Skin epidermis (tissue), 12 donors: Measurements from ENCODE around the gene ARRB1.
"Not testable (repeated sequence)": the region's sequence is repeated elsewhere in the genome, so short reads cannot be mapped to it uniquely, and the experiment has no call there.

Experiments
- H3K27ac ChIP-seq, 21 experiments: fragments of 200-600 bp; sonication (generic) in 11 of 21; one replicate each; pipeline ENCODE4 v1.5.0; 2020; ENCODE audit warnings: mild to moderate bottlenecking in 3 of 21, inconsistent platforms in 2 of 21, moderate library complexity in 2 of 21
- H3K4me3 ChIP-seq, 7 experiments: fragments of 200-600 bp; sonication (generic) in 2 of 7; one replicate each; pipeline ENCODE4 v1.5.0; 2020; ENCODE audit warnings: inconsistent platforms in 2 of 7, mild to moderate bottlenecking in 2 of 7, moderate library complexity in 1 of 7

The ARRB1 gene

DNA sequence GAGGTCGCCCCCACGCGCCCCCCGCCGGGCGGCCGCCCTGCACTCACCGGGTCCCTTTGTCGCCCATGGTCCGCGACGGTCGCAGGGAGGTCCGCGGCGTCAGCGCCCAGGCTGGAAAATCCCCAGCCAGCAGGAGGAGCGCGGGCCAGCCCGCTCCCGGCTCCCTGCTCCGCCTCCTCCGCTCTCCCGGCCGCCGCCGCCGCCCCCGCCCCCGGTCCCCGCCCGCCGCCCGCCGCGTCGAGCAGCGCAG lies at the start of gene ARRB1:
Gene ARRB1, minus strand, starts transcription at position 121 of the 250 bp plus-strand sequence. Its CDS starts 54 bp downstream, at position 67.
- Histone ChIP-seq H3K27ac (peak within 1 kb of the TSS; percentile 74 to 96 (median 91)), H3K4me3 (peak within 1 kb of the TSS; percentile 46 to 76 (median 64))

DNA sequence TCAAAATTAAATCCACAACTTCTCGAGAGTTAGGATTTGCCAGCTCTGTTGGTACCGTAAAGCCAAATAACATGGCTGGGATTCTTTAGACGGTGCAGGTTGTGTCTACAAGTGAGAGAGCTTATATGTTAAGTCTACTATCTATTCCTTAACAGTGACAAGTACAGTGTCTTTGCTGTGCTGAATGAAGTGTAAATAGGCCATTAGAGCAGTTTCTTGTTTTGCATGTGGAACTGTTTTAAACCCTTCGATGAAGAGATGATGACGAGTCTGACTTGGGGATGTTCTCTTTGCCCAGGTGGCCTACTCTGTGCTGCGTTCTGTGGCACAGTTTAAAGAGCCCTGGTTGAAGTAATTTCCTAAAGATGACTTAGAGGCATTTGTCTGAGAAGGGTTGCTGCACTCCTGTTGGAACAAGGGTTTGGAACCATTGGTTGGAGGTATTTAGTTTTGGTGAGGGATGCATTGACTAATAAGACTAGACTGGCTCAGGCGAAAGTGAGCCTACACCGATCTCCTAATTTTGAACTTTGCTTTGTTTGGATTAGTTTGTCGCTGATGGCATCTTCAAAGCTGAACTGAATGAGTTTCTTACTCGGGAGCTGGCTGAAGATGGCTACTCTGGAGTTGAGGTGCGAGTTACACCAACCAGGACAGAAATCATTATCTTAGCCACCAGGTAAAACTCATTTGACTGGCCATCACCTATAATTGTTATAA lies 48.8 kb upstream of the ARRB1 start:
- H3K27ac ChIP-seq = peak overlapping the region; percentile 80 to 99 (median 96)

DNA sequence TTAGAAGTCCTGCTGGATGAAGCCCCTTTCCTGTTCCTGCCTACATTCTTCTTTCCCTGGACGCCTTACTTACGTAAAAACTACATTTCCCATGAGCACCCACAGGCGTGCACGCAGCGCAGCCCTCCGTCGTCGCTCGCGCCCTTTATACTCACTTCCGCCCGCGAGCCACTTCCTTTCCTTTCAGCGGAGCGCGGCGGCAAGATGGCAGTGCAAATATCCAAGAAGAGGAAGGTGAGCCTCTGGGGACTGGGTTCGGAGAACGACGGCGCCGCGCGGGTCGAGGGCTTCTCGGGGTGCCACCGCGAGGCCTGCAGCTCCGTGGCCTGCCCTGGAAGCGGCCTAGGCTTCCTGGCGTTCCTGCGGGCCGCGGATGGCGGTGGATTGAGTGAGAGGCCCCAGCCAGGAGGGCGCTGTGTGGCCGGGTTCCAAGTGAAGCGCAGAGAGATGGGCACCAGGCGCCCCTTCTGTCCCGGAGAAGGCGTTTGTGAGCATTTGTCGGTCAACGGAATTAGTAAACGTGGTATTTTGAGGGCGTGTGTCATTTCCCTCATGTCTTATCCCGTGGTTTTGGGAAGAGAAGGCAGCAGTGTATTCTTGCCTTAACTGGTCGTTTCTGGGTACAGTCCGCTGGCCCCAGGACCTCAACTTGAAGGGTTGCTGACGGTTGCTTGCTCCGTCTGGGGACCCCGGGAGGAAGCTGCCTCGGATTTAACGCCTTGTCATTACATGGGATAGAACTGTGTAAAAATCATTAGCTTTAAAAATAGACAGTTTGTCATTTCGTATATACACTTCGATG lies 48.1 kb upstream of the ARRB1 start, which contains the start of gene RPS3:
Gene RPS3, plus strand, starts transcription at position 175 of the 802 bp plus-strand sequence. Its CDS starts 30 bp downstream, at position 205.
- H3K27ac ChIP-seq = peak within 1 kb of the TSS; percentile 80 to 99 (median 96)
- H3K4me3 ChIP-seq = peak within 1 kb of the TSS; percentile 59 to 95 (median 82)

More for the DNA sequence above, 48.8 kb upstream of the ARRB1 start:
- peak overlapping the region; percentile 59 to 95 (median 82) for H3K4me3 ChIP-seq

DNA sequence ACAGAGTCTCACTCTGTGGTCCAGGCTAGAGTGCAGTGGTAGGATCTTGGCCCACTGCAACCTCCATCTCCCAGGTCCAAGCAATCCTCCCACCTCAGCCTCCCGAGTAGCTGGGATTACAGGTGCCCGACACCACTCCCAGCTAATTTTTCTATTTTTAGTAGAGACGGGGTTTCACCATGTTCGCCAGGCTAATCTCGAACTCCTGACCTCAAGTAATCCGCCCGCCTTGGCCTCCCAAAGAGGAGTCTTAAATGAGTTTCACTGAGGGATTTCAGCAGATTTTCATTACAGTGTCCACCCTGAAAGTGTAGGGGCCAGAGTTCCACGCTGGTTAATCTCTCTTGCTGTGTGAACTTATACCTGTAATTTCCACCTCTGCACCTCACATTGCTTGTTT lies 47.4 kb upstream of the ARRB1 start:
- Histone ChIP-seq H3K27ac (peak overlapping the region in 3 of 21 experiments; percentile 83 to 96 (median 94)), H3K4me3 (no peak overlapping the region)

DNA sequence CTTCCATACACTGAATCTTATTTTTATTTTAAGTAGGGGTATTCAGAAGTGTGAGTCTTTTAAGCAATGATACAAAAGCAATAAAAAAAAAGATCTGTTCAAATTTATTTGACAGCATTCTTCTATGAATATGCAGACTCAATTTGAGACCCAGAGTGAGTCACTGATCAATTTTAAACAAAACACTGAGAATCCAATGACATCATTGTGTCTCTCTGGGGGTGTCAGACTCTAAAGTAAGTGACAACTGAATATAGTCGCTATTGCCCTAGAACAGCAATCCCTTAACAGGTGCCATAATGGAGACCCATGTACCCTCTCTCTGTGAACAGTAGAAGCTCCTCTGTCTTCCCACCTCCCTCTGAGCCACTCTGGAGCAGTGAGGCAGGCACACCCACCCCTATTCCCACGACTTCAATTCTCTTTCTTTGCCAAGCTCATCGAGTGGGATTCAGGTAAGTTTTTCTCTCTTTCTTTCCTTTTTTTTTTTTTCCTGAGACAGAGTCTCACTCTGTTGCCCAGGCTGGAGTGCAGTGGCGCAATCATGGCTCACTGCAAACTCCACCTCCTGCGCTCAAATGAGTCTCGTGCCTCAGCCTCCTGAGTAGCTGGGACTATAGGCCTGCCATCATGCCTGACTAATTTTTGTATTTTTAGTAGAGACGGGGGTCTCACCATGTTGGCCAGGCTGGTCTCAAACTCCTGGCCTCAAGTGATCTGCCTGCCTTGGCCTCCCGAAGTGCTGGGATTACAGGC lies 42.8 kb upstream of the ARRB1 start:
- H3K27ac ChIP-seq = no peak overlapping the region
- H3K4me3 ChIP-seq = no peak overlapping the region

DNA sequence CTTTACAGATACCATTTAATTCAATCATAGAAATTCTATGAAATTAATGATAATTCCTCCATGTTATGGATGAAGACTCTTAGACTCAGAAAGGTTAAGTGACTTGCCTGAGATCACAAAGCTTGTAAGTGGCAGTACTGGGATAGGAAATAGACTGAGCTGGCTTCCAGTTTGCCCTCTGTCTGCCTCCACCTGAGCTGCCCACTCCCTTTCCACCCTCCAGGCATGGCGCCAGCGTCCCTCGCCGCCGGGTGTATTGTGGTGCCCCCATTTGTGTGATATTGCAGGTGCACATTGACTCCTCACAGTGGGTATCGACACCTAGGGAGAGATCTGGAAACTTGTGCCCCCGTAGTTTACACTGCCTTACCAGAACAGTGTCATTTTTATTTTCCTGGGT lies 38.5 kb upstream of the ARRB1 start:
- Histone ChIP-seq H3K4me3 (no peak overlapping the region), H3K27ac (no peak overlapping the region)

DNA sequence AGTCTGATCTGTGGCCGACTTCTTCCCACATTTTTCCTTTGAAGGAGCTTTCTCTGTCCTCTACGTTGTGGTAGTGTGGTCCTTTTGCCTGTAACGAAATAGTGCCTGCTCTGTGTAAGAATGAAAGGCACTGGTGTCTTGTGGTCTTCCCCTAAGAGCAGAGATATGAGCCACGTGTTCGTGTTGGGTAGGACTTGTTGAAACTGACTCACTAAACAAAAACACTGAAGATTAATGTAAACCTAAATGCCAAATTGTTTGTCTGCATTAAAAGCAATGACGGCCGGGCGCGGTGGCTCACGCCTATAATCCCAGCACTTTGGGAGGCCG lies 37.8 kb upstream of the ARRB1 start:
- no peak overlapping the region for H3K4me3 ChIP-seq
- H3K27ac ChIP-seq = no peak overlapping the region

DNA sequence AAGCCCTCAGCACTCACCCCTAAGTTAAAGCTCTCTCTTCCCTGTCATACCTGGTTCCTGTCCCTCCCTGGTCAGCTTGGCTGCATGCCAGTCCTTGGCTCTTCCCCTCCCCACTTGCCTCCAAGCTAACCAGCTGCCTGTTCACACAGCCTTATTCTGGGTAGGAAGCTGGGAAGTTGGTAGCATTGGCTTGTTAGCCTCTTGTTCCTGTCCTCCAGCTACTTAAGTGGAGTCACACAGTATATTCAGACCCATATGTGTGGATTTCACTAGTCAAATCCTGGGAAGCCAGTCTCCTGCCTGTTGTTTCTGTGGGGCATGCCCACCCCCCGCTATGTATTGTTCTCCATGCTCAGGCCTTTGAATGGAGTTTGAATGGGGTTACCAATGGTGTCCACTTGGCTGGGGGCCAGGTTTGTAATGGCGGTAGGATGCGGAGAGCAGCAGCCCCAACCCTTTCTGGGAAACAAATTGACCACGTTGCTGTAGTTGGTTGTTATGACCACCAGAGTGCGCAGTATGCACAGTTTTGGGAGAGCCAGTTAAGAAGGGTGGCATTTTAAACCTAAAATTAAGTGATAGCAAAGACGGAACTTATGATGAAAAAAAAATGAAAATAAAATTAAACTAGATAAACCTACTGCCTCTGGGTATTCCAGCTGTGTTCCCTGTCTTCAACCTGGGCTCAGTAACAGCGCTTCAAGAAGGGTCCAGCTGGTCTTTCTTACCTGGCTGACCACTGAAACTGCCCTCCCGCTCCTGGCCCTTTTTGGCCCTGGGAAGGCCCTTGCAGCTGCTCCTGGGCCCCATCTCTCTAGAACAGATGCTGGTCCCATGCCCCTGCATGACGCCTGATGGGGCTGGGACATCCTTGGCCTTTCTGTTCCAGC lies 37.2 kb upstream of the ARRB1 start:
- no peak overlapping the region for H3K4me3 ChIP-seq
- peak overlapping the region in 3 of 21 experiments; percentile 19 to 47 (median 33) for H3K27ac ChIP-seq

DNA sequence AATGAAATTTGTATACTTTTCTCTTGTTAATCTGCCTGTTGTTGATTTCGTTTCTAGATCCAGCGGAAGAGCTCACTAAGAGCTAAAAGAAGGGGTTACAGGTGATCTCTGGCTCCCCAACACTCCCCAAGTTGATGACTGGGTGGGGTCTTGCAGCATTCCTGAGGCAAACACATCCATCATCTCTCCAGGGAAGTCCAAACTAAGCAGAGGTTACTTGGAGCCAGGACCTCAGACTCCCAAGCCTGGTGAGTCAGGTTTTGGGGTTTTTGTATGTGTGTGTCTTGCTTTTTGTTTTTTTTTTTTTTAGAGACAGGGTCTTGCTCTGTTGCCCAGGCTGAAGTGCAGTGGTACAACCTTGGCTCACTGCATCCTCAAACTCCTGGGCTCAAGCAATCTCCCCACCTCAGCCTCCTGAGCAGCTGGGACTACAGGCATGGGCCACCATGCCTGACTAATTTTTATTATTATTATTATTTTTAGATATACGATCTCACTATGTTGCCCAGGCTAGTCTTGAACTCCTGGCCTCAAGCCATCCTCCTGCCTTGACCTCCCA lies 36.4 kb upstream of the ARRB1 start:
- Histone ChIP-seq H3K4me3 (no peak overlapping the region), H3K27ac (peak overlapping the region in 3 of 21 experiments; percentile 3 to 33 (median 19))

DNA sequence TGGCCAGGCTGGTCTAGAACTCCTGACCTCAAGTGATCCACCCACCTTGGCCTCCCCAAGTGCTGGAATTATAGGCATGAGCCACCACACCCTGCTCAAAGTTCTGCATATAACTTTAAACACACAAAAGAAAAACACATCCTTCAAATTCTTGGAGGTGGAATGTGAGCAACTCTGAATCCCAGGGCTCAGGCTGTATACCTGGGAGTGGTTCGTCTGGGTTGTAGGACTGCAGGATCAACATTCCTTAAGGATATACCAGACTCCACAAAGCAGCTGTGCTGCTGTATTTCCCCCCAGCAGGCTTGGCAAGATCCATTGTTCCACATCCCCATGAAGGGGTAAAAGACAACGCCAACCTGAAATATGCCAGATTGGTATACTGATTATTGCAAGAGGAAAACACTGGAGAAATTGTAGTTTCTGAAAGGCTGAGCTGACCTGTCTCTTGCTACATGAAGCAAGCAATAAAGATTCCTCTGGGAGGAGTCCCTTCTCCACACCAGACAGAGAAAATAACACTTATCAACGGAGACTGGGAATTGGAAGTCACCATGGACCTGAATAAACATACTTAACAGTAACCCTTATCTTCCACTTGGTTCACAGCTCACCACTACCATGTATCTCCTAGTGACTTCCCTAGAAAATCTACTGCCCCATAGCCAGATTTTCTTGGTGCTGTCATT lies 35.6 kb upstream of the ARRB1 start:
- peak overlapping the region in 1 of 21 experiments; percentile 3 for H3K27ac ChIP-seq
- H3K4me3 ChIP-seq = no peak overlapping the region

DNA sequence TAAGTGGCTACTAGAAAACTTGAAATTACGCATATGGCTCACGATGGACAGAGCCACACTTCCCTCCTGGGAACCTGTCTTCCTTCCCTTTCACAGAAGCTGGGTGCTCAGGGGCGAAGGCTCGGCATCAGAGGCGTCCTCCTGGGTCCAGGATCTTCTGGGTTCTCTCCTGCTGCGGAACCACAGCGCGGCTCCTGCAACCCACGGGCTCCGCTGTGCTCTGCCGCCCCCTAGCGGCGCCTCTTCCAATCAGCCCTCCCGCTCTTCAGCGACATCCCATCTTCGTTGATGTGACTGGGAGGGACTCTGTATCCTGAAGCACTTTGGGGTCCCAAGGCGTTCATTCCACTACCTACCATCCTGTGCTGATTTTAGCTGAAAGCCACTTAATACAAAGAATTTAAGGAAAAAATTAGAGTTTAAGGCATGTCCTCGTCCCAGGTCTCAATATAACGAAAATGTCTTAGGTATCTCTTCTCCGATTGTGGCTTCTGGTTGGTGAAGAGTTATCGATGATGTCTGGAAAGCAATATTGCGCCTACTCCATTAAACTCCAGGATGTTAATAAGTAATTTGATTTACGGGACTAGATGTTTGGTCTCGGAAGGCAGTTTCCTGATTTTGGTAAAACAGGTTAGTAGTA lies 33.1 kb upstream of the ARRB1 start:
- Histone ChIP-seq H3K4me3 (no peak overlapping the region), H3K27ac (no peak overlapping the region)

DNA sequence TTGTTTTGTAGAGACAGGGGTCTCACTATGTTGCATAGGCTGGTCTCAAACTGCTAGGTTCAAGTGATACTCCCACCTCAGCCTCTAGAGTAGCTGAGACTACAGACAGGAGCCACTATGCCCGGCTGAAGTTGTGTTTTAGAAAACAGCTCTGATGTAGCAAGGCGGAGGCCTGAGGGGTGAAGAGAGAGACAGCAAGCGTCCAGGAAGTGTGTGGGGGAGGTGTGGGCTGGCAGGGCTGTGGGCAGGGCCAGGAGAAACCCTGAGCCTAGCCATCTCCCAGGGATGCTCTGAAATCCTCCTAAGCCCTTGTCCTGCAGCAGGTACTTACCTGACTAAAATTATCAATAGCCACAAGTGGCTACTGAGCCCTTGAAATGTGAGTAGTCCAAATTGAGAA lies 31.8 kb upstream of the ARRB1 start:
- Histone ChIP-seq H3K4me3 (no peak overlapping the region), H3K27ac (peak overlapping the region in 2 of 21 experiments; percentile 27 to 62)

DNA sequence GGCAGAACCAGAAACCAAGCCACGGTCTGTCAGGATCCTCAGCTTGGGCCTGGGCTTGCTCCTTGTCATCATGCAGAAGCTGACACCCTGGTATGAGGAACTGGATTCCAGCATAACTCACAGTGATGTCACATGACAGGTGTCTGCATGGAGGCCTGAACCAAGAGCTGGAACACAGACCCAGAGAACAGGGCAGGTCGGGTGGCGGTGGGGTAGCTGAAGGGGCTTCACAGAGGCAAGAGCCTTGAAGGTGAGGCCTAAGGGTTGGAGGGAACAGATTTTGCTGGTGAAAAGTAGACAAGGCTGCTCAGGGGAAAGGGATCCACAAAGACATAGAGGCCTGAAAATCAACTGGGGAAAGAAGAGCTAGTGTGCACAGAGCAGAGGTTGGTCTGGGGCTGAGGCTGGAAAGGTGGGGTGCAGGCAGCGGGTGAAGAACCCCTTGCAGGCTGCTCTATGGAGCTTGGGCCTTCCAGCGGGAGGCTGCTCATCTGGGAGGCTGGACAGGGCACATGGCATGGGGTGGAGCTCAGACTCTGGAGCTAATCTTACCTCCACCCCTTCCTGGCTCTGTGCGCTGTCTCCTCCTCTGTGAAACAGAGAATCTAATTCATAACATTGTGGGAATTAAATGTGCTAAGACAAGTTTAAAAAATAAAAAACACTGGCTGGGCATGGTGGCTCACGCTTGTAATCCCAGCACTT lies 29.4 kb upstream of the ARRB1 start:
- no peak overlapping the region for H3K4me3 ChIP-seq
- H3K27ac ChIP-seq = peak overlapping the region in 5 of 21 experiments; percentile 0 to 55 (median 12)

DNA sequence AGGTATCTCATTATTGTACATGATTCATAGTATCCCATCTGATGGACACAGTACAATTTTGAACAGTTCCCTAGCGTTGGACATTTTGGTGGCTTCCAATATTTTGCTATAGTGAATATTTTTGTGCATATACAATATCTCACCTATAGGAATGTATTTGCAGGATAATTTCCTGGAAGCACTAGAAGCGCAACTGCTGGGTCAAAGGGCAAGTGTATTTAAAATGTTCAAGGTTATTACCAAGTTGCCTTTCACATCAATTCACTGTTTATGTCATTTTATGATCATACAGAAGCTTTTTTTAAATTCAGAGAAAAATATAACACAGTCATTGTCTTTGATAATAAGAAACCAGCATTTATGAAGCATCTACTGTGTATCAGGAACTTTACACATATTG lies 28.8 kb upstream of the ARRB1 start:
- Histone ChIP-seq H3K4me3 (no peak overlapping the region), H3K27ac (peak overlapping the region in 4 of 21 experiments; percentile 0 to 55 (median 12))

DNA sequence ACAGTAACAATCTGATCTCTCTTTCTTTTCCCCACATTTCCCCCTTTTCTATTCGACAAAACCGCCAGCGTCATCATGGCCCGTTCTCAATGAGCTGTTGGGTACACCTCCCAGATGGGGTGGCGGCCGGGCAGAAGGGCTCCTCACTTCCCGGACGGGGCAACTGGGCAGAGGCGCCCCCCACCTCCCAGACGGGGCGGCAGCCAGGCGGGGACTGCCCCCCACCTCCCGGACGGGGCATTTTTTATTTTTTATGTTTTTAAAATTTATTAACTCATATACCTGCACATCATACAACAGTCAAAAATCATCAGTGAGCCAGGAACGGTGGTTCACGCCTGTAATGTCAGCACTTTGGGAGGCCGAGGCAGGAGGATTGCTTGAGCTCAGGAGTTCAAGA lies 27.3 kb upstream of the ARRB1 start:
- H3K27ac ChIP-seq, H3K4me3 ChIP-seq: not testable (repeated sequence)

DNA sequence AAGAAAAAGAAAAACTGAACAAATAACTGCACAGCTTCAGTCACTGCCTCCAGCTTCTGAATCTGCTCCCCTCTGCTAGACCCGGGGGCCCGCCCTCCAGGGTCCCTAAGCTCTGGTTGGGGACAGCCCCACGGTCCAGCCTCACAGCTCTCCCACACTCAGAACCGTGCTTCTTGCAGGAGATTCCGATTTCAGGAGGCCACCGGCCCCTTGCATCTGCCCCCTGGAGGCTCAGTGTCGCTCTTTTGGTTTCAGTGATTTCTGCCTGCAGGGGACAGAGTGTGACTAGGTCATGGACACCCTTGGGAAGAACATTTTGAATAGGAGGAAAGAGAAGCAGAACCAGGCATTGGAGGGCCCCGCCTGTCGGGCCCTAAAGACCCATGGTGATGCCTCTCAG lies 24.7 kb upstream of the ARRB1 start:
- H3K27ac ChIP-seq = no peak overlapping the region
- H3K4me3 ChIP-seq = no peak overlapping the region

DNA sequence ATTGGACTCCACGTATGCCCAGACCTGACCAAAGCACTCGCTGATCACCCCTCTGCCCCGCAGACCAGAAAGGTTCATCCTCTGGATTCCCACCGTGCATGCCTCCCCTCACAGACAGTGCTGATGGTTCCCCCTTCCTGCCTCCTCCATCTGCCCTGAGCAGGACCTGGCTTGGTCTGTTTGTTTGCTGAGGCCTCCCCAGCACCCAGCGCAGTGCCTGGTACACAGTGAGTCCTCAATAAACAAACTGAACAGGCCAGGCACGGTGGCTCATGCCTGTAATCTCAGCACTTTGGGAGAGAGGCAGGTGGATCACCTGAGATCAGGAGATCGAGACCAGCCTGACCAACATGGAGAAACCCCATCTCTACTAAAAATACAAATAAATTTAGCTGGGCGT lies 24.2 kb upstream of the ARRB1 start:
- Histone ChIP-seq H3K4me3 (no peak overlapping the region), H3K27ac (no peak overlapping the region)

DNA sequence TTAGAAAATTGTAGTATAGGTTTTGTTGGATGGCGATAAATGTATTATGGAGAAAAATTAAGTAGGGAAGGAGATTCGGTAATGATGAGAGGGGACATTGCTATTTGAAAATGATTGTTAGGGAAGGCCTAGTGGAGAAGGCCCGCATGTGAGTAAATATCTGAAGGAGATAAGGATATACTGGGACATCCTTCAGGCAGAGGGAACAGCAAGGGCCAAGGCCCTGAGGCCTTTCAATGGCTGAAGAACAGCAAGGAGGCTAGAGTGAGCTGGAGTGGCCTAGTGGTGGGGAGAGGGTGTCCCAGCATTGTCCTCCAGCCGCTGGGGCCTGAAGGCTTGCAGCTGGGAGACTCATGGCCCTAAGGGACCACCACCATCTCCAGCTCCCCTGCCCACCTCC lies 23.2 kb upstream of the ARRB1 start:
- Histone ChIP-seq H3K27ac (no peak overlapping the region), H3K4me3 (no peak overlapping the region)
